ENCODE data around the gene ANKRD24.
"Not testable (repeated sequence)": the region's sequence is repeated elsewhere in the genome, so short reads cannot be mapped to it uniquely, and the experiment has no call there.

Gene ANKRD24

GRCh38 chr19:4142916-4143315 lies 39.6 kb upstream of the ANKRD24 start:
- not testable (repeated sequence) for H3K9me3 ChIP-seq (ENCODE audit: control insufficient read depth, insufficient read depth, low read depth, low read length); H3K36me3 ChIP-seq (ENCODE audit: control insufficient read depth in 2 of 2, insufficient read depth in 1 of 2, low read length in 2 of 2)
- CTCF ChIA-PET, result interaction anchor here (0.7 to 0.9 kb wide), 2 partner anchors 10 to 65 kb away, joined by 3 to 5 read pairs; no protein-coding TSS in a partner anchor

GRCh38 chr19:4144666-4145249 lies 37.7 kb upstream of the ANKRD24 start:
- Histone ChIP-seq H3K4me3 (ENCODE audit: low read depth, low read length) (no peak overlapping the region), H3K9me3 (ENCODE audit: control insufficient read depth, insufficient read depth, low read depth, low read length) (no peaks in the 10 kb centered on the region), H3K4me1 (ENCODE audit: control insufficient read depth, insufficient read depth, low read length) (no peaks in the 10 kb centered on the region), H3K27ac (ENCODE audit: extremely low read depth, low read depth, low read length) (no peak overlapping the region), H3K36me3 (ENCODE audit: control insufficient read depth in 2 of 2, insufficient read depth in 1 of 2, low read length in 2 of 2) (no peaks in the 10 kb centered on the region)
- ChIA-PET CTCF (no interaction called here), POLR2A (no interaction called here)
- TF ChIP-seq ZNF214 (tag by site-specific recombination; IDR thresholded peaks at IDR 0.05; ENCODE audit: borderline replicate concordance) (no peak), GFI1B (tag by site-specific recombination; IDR thresholded peaks at IDR 0.05) (no peak), ZNF660 (tag by site-specific recombination; IDR thresholded peaks at IDR 0.05) (no peak), ZNF830 (tag by site-specific recombination; IDR thresholded peaks at IDR 0.05; ENCODE audit: low read depth) (no peak), ZNF121 (tag by site-specific recombination; IDR thresholded peaks at IDR 0.05) (0 out of 2 replicates have a peak, but pooled peaks have one; percentile 6), ZNF23 (tag by site-specific recombination; IDR thresholded peaks at IDR 0.05; ENCODE audit: borderline replicate concordance) (no peak), ZFP69B (tag by site-specific recombination; IDR thresholded peaks at IDR 0.05) (no peak), ZNF521 (tag by site-specific recombination; IDR thresholded peaks at IDR 0.05) (no peak), KLF17 (tag by site-specific recombination; IDR thresholded peaks at IDR 0.05) (peak; percentile 52; the same call in 1 of the 2 replicates), ZNF202 (tag by site-specific recombination; IDR thresholded peaks at IDR 0.05; ENCODE audit: borderline replicate concordance) (no peak), ZNF354C (tag by site-specific recombination; IDR thresholded peaks at IDR 0.05; ENCODE audit: borderline replicate concordance, low read depth) (no peak), ZEB2 (tag by site-specific recombination; IDR thresholded peaks at IDR 0.05) (no peak), ZNF785 (tag by site-specific recombination; IDR thresholded peaks at IDR 0.05) (no peak), ZNF366 (tag by site-specific recombination; conservative IDR thresholded peaks at IDR 0.05) (no peak), ZNF624 (tag by site-specific recombination; IDR thresholded peaks at IDR 0.05) (no peak), ZNF585B (tag by site-specific recombination; IDR thresholded peaks at IDR 0.05) (no peak)

More at GRCh38 chr19:4142916-4143315, 39.6 kb upstream of the ANKRD24 start:
- not testable (repeated sequence) for H3K4me3 ChIP-seq (ENCODE audit: low read depth, low read length); H3K4me1 ChIP-seq (ENCODE audit: control insufficient read depth, insufficient read depth, low read length); H3K27ac ChIP-seq (ENCODE audit: extremely low read depth, low read depth, low read length)
- peak; percentile 78 for TF ChIP-seq ZNF121 (tag by site-specific recombination; IDR thresholded peaks at IDR 0.05)
- POLR2A ChIA-PET, result interaction anchor here (0.6 kb wide), 1 partner anchor 167 kb away, joined by 3 read pairs; no protein-coding TSS in a partner anchor

GRCh38 chr19:4149518-4150288 lies 32.8 kb upstream of the ANKRD24 start:
- TF ChIP-seq ZFHX2 (tag by site-specific recombination; conservative IDR thresholded peaks at IDR 0.05), result no peak
- no peak for TF ChIP-seq ZNF416 (tag by site-specific recombination; IDR thresholded peaks at IDR 0.05)
- TF ChIP-seq ZNF664 (tag by site-specific recombination; IDR thresholded peaks at IDR 0.05), result no peak
- no peak for TF ChIP-seq ZNF530 (tag by site-specific recombination; IDR thresholded peaks at IDR 0.05; ENCODE audit: low read depth)
- peak; percentile 95 for TF ChIP-seq GLIS1 (tag by site-specific recombination; IDR thresholded peaks at IDR 0.05)
- TF ChIP-seq ZNF184 (tag by site-specific recombination; IDR thresholded peaks at IDR 0.05), result no peak
- TF ChIP-seq PATZ1 (tag by site-specific recombination; IDR thresholded peaks at IDR 0.05), result no peak
- peak; percentile 43 for TF ChIP-seq ZBTB8A (tag by site-specific recombination; IDR thresholded peaks at IDR 0.05)
- ChIA-PET POLR2A (interaction anchor here (0.6 to 1.1 kb wide), 3 partner anchors 10 to 31 kb away, joined by 3 read pairs; no protein-coding TSS in a partner anchor), CTCF (interaction anchor here (0.7 to 1.1 kb wide), 3 partner anchors 9 to 180 kb away, joined by 3 to 4 read pairs (median 4); no protein-coding TSS in a partner anchor)
- Histone ChIP-seq H3K36me3 (ENCODE audit: control insufficient read depth in 2 of 2, insufficient read depth in 1 of 2, low read length in 2 of 2) (no peaks in the 10 kb centered on the region), H3K4me3 (ENCODE audit: low read depth, low read length) (no peak overlapping the region), H3K4me1 (ENCODE audit: control insufficient read depth, insufficient read depth, low read length) (no peaks in the 10 kb centered on the region), H3K9me3 (ENCODE audit: control insufficient read depth, insufficient read depth, low read depth, low read length) (no peaks in the 10 kb centered on the region), H3K27ac (ENCODE audit: extremely low read depth, low read depth, low read length) (no peak overlapping the region)
